Peyer's patch (tissue), 4 donors: ENCODE data around the gene CYP4F12.

Experiments used
- CTCF ChIP-seq, 6 experiments: fragments of 450-650 bp in 4 of 6; fragments of 200-600 bp in 2 of 6; sonication (generic) in 1 of 6; IDR thresholded peaks; one replicate each; pipeline ENCODE4 v1.5.1; 2017 to 2019; ENCODE audit warnings: antibody characterized with exemption in 6 of 6, mild to moderate bottlenecking in 3 of 6, moderate library complexity in 1 of 6
- POLR2A ChIP-seq, 2 donors: fragments of 450-650 bp; IDR thresholded peaks; one replicate each; pipeline ENCODE4 v1.5.1; 2017; ENCODE audit warnings: antibody characterized with exemption in 2 of 2, mild to moderate bottlenecking in 2 of 2, moderate library complexity in 2 of 2

GRCh38 chr19:15683411-15683810 lies 10.5 kb downstream of the CYP4F12 start:
- TF ChIP-seq POLR2A (IDR thresholded peaks at IDR 0.05) (no peak), CTCF (IDR thresholded peaks at IDR 0.05) (no peak)
